ENCODE data around the gene ABCC1. TPM values are rescaled to one million over a fixed set of nuclear protein-coding genes. Genes with fewer than 3 reads are reported as not detected.

Gene ABCC1
- total RNA-seq, 1 experiment from 2014 or later: 56.4 TPM

DNA sequence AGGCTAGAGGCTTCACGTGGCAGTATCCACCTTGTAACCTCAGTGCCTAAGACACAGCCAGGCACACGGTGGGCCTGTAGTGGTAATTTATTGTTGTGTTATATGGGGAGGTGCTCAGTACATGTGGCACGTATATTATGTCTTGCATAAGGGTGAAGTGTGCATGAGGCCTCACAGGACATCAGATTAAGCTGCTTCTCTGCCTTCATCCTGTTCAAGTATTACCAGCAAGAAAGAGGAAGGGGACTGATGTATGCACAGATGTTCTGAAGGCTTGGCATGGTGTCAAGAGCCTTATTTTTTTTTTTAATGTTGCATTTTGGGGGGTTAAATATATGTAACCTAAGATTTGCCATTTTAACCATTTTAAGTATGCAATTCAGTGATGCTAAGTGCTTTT, 71.6 kb downstream of the ABCC1 start:
- H3K9me3 Mint-ChIP-seq: no peaks in the 10 kb centered on the region; a peak in 1 of 5 replicates
- H3T11ph ChIP-seq (ENCODE audit: low read length): no peak overlapping the region
- no peak overlapping the region for H3K9ac ChIP-seq (ENCODE audit: extremely low read depth, insufficient read length, low read length)

More for the DNA sequence above, 71.6 kb downstream of the ABCC1 start:
- Histone ChIP-seq H3K79me1 (ENCODE audit: insufficient read depth, low read depth, low read length, poor library complexity, severe bottlenecking) (no peaks in the 10 kb centered on the region), H4K91ac (ENCODE audit: insufficient read length, low read depth, low read length) (no peak overlapping the region), H4K20me1 (ENCODE audit: control insufficient read depth, insufficient read depth, insufficient read length) (no peaks in the 10 kb centered on the region), H3K79me2 (ENCODE audit: insufficient read depth, low read length) (no peaks in the 10 kb centered on the region), H2AFZ (ENCODE audit: low read length) (no peak overlapping the region), H4K5ac (ENCODE audit: insufficient read length, low read depth, low read length) (no peak overlapping the region), H3K4me2 (ENCODE audit: insufficient read depth, insufficient read length, low read length) (no peak overlapping the region), H2BK5ac (ENCODE audit: insufficient read length, low read length) (no peak overlapping the region), H2BK15ac (ENCODE audit: low read depth, low read length) (no peak overlapping the region), H2AK5ac (ENCODE audit: insufficient read length, low read length) (no peak overlapping the region), H3K18ac (ENCODE audit: insufficient read length, low read depth, low read length) (no peak overlapping the region), H3K27ac (ENCODE audit: insufficient read length, low read depth, low read length) (no peak overlapping the region), H3K27me3 (ENCODE audit: insufficient read depth, low read length) (no peaks in the 10 kb centered on the region), H2BK12ac (ENCODE audit: insufficient read length, low read depth, low read length) (no peak overlapping the region), H2BK120ac (ENCODE audit: low read depth, low read length, poor library complexity, severe bottlenecking) (no peak overlapping the region), H2BK20ac (ENCODE audit: low read depth, low read length, poor library complexity, severe bottlenecking) (no peak overlapping the region), H3K23me2 (ENCODE audit: insufficient read length, low read depth, low read length, poor library complexity, severe bottlenecking) (no peaks in the 10 kb centered on the region), H3K56ac (ENCODE audit: insufficient read length, low read depth, low read length) (no peak overlapping the region), H4K8ac (replicated peaks; ENCODE audit: insufficient read length, low read depth, low read length) (no peak overlapping the region), H3K4me1 (ENCODE audit: insufficient read depth, low read length) (no peaks in the 10 kb centered on the region), H3K4ac (ENCODE audit: low read depth, low read length) (no peak overlapping the region), H3K14ac (ENCODE audit: insufficient read depth, low read length) (no peak overlapping the region), H3K9me3 (ENCODE audit: control insufficient read depth, low read depth, low read length) (no peaks in the 10 kb centered on the region), H3K23ac (ENCODE audit: insufficient read length, low read depth, low read length) (no peak overlapping the region)
- TF ChIP-seq, protein P1, sequence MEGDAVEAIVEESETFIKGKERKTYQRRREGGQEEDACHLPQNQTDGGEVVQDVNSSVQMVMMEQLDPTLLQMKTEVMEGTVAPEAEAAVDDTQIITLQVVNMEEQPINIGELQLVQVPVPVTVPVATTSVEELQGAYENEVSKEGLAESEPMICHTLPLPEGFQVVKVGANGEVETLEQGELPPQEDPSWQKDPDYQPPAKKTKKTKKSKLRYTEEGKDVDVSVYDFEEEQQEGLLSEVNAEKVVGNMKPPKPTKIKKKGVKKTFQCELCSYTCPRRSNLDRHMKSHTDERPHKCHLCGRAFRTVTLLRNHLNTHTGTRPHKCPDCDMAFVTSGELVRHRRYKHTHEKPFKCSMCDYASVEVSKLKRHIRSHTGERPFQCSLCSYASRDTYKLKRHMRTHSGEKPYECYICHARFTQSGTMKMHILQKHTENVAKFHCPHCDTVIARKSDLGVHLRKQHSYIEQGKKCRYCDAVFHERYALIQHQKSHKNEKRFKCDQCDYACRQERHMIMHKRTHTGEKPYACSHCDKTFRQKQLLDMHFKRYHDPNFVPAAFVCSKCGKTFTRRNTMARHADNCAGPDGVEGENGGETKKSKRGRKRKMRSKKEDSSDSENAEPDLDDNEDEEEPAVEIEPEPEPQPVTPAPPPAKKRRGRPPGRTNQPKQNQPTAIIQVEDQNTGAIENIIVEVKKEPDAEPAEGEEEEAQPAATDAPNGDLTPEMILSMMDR (conservative IDR thresholded peaks at IDR 0.05): no peak
- no peak for DNase-seq
- no CpG with 5 or more reads among the region's 3 CpGs for WGBS (ENCODE audit: extremely low coverage, insufficient read length, low lambda C conversion rate)
- Mint-ChIP-seq H3K36me3 (ENCODE audit: insufficient read depth in 1 of 3, low read depth in 3 of 3) (peaks cover 24 to 54% (median 54%) of the 10 kb centered on the region in 3 experiments), H3K27me3 (ENCODE audit: low read depth) (no peaks in the 10 kb centered on the region), H3K27ac (peak overlapping the region; percentile 20 to 83 (median 78); a peak in 3 of 7 replicates), H3K4me1 (peaks cover 0 to under 1% of the 10 kb centered on the region in 2 experiments; a peak in 1 of 4 replicates), H3K4me3 (no peak overlapping the region)
